Inflammatory macrophage treated with lipopolysaccharide for 1 hour (primary cell): Measurements from ENCODE around the gene RRAS.
"Not testable (repeated sequence)": the region's sequence is repeated elsewhere in the genome, so short reads cannot be mapped to it uniquely, and the experiment has no call there.

Source experiments
- DNase-seq, 2 donors: peaks; one replicate each; pipeline ENCODE4 v3.0.0-alpha.2; 2020 to 2022

Gene RRAS

DNA sequence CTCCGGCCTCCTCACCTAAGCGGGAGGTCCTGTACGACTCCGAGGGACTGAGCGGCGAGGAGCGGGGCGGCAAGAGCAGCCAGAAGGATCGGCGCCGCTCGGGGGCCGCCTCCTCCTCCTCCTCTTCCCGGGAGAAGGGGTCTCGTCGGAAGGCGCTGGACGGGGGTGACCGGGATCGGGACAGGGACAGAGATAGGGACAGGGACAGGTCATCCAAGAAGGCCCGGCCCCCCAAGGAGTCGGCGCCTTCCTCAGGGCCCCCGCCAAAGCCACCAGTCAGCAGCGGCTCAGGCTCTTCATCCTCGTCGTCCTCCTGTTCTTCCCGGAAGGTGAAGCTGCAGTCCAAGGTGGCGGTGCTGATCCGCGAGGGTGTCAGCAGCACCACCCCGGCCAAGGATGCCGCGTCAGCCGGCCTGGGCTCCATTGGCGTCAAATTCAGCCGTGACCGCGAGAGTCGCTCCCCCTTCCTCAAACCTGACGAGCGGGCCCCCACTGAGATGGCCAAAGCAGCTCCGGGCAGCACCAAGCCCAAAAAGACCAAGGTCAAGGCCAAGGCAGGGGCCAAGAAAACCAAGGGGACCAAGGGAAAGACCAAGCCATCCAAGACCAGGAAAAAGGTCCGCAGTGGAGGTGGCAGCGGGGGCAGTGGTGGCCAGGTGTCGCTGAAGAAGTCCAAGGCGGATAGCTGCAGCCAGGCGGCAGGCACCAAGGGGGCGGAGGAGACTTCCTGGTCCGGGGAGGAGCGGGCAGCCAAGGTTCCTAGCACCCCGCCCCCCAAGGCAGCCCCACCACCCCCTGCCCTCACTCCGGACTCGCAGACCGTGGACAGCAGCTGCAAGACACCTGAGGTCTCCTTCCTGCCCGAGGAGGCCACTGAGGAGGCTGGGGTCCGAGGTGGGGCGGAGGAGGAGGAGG lies 12.9 kb upstream of the RRAS start:
- no peak for DNase-seq

DNA sequence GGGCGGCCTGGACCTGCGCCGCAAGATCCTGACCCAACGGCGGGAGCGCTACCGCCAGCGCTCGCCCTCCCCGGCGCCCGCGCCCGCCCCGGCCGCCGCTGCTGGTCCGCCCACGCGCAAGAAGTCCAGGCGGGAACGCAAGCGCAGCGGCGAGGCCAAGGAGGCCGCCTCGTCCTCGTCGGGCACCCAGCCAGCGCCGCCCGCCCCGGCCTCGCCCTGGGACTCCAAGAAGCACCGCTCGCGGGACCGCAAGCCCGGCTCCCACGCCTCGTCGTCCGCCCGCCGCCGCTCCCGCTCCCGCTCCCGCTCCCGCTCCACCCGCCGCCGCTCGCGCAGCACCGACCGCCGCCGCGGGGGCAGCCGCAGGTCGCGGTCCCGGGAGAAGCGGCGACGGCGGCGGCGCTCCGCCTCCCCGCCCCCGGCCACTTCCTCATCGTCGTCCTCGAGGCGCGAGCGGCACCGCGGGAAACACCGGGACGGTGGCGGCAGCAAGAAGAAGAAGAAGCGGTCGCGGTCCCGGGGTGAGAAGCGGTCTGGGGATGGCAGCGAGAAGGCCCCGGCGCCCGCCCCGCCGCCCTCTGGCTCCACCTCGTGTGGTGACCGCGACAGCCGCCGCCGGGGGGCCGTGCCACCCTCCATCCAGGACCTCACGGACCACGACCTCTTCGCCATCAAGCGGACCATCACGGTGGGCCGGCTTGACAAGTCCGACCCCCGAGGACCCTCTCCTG lies 12.0 kb upstream of the RRAS start:
- no peak for DNase-seq

DNA sequence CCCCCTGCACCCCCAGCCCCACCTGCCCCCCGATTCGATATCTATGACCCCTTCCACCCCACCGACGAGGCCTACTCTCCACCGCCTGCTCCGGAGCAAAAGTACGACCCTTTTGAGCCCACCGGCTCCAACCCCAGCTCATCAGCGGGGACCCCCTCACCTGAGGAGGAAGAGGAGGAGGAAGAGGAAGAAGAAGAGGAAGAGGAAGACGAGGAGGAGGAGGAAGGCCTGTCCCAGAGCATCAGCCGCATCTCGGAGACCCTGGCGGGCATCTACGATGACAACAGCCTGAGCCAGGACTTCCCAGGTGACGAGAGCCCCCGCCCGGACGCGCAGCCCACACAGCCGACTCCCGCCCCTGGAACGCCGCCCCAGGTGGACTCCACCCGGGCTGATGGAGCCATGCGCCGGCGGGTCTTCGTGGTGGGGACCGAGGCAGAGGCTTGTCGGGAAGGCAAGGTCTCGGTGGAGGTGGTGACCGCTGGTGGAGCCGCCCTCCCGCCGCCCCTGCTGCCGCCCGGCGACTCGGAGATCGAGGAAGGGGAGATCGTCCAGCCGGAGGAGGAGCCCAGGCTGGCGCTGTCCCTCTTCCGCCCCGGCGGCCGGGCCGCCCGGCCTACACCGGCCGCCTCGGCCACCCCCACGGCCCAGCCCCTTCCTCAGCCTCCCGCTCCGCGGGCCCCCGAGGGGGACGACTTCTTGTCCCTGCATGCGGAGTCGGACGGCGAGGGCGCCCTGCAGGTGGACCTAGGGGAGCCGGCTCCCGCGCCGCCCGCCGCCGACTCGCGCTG lies 11.3 kb upstream of the RRAS start:
- no peak for DNase-seq

DNA sequence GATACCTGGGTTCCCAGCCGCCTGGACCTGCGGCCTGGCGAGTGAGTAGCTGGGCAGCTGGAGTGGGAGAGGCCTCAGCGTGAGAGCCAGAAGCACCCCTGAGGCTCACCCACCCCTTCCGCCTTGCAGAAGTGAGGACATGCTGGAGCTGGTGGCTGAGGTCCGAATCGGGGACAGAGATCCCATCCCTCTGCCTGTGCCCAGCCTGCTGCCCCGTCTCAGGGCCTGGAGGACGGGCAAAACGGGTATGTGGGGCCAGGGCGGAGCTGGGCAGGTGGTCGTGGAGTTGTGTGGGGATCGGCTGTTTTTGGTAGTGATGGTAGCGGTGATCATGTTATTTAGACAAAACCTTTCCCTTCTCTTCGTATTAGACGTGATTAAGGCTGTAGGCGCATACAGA lies 6.6 kb upstream of the RRAS start:
- DNase-seq = no peak

DNA sequence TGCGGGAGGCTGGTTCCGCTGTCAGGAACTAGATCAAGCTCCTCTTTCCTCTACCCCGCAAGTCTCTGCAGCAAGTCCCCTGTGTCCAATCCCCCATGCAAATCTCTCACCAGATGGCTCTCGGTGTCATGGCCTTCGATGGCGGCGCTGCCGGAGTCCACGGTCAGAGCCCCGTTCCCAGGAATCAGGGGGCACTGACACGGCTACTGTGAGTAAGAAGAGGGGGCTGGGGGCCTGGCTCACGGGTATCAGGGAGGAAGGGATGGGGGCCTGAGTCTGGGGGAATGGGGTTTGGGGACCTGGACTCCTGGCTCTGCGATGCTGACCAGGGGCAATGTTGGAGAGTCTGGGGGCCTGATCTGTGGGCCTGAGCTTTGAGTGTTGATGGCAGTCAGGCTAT lies 6.1 kb upstream of the RRAS start:
- no peak for DNase-seq

DNA sequence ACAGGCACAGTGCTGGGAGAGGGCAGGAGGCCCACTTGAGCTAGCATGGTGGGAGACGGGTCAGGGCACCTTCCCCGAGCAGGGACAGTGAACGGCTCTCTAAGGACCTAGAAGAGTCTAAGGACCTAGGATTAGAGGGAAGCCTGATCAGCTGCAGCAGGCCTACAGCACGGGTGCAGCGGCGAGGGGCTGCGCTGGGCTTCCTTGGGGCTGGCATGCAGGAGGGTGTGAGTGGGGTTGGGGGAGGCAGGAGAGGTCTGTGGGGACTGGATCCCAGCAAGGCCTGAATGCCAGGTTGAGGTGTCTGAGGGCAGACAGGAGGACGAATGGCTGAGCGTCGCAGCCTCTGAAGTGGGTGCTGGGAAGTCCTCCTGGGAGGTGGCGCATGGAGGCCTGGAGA lies 5.6 kb upstream of the RRAS start:
- no peak for DNase-seq

DNA sequence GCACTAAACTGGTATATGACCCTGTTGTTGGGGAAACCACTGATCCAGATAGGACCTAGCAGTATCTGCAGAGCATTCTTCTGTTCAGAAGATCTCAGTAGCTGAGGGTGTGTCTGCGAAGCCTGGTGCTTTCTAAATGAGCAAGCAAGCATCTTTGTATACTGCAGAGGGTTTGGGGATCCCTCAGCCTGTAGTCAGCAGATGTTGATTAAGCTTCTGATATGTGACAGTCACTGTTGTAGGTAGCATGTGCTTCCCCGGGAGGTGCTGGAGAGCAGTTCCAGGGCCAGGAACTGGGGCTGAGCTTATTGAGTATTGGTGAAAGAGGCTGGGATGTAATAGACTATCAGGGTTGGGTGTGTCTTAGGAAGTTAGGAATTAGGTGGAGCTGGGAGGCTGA lies 3.5 kb upstream of the RRAS start:
- DNase-seq = no peak

DNA sequence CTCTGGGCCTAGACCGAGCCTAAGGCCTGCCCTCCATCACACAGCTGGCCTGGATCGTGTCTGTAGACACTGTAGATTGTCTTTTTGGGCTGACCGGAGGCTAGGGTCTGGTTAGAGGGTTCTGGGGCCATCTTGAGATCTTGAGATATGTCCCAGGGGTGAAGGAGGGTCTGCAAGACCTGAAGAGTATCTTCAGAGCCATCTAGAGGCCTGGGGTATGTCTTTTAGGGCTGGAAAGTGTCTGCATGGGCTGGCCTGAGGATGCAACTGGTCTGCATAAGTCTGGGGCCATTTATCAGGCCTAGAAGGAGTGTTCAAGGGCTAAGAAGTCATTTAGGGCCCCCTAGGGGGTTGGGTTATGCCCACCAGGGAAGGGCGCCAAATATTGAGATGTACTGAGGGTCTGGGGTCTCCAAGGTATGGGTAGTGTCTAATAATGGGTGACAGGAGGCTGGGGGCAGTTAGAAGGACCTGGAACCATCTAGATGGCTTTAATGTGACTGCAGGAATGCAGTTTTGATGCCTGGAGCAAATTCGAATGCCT lies 2.6 kb upstream of the RRAS start:
- no peak for DNase-seq

DNA sequence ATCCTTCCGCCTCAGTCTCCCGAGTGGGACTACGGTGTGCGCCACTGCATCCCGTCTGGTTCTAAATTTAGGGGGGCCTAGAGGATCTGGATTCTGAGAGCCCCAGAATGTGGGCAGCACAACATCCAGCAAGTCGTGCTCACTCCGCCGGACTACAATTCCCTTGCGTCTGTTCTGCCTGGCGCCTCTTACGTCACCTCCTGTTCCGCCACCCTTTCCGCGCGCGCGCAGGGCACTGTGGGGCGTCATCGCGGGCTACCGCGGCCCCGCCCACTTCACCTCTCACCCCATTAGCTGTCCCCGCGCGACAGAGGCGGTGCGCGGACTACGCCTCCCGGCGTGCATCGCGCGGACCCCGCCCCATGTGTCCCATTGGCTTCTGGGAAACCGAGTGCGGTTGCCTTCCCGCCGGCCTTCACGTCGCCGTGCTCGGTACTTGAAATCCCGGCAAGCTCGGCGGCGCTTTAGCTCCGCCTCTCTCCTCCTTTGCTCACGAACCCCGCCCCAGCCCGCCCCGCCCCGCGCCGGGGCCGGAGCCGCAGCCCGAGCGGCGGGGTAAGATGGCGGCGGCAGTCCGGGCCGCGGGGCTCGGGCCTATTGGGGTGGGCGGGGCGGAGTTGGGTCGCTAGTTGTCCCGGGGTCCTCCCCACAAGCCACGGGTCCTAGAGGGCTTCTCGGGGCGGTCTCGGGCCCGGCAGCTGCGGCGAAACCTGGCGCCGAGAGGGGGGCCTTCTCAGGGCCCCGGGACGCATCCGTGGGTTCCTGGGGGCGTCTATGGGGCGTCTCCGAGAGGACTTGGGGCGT lies 1.9 kb upstream of the RRAS start, which contains the start of gene SCAF1:
Gene SCAF1, plus strand, starts transcription at position 522 of the 804 bp plus-strand sequence. CDS start 2,818 bp downstream, outside the sequence.
- DNase-seq = peak; percentile 99

DNA sequence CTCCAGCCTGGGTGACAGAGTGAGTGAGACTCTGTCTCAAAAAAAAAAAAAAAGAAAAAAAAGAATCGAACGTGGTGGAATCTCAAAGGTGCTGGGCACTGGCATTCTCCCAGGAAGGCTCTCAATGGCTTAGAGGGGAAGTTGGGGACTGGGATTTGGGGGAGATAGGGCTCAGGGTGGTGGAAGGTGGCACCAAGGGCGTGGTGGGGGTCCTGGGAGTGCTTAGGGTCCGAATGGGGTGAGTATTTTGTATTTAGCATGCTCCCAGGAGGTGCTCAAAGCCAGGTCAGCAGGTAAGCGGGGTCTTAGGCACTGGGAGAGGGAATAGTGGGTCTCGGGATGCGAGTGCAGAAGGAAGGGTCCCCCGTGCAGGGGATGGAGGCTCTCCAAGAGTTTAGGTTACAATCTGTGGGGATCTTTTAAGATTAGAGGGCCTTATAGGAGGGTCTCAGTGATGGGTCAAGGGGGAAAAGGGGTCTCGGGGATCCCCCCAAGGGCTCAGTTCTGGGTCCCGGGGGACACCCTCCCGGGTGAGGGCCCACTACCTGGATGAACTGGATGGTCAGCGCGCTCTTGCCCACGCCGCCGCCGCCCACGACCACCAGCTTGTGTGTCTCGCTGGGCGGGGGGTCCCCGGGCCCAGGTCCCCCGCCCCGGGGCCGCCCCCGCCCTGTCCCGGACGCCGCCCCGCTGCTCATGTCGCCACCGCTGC lies 386 bp downstream of the RRAS start:
- DNase-seq = no peak

DNA sequence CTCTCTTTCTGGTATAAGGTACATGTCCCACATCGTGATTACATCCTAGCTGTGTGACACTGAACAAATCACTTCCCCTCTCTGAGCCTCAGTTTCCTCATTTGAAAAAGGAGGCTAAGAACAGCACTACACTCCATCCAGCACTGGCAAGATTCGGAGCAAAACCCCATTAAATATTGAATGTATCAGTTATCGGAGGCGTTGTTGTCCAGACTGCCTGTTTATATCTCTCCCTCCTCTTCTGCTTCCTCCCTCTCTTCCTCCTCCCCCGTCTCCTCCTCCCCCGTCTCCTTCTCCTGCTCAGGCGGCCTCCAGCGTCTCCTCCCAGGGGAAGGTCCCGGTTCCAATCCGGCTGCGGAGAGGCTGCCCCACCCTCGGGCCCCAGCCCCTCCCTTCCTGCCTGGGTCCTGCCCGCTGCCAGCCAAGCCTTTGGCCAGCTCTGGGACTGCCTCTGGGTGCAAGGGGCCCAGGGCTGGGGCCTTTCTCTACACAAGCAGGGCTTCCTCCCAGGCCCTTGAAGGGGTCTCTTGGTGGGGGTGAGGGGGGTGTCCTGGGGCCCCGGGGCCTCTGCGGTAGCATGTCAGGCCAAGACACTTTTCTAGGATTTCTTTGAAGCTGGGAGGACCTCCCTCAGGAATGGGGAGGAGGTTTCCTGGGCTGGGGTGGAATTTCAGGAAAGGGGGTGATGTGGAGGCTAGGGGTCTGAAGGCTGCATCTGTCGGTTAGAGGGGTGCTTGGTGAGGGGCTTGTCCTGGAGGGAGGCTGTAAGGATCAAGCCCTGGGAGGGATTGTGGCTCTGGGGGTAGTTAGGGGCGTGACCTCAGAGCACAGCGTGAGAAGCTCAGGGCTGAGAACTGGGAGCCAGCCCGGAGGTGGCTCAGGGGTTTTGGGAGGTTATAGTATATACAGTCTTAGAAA lies 1.9 kb downstream of the RRAS start:
- peak; percentile 47 to 50 for DNase-seq

DNA sequence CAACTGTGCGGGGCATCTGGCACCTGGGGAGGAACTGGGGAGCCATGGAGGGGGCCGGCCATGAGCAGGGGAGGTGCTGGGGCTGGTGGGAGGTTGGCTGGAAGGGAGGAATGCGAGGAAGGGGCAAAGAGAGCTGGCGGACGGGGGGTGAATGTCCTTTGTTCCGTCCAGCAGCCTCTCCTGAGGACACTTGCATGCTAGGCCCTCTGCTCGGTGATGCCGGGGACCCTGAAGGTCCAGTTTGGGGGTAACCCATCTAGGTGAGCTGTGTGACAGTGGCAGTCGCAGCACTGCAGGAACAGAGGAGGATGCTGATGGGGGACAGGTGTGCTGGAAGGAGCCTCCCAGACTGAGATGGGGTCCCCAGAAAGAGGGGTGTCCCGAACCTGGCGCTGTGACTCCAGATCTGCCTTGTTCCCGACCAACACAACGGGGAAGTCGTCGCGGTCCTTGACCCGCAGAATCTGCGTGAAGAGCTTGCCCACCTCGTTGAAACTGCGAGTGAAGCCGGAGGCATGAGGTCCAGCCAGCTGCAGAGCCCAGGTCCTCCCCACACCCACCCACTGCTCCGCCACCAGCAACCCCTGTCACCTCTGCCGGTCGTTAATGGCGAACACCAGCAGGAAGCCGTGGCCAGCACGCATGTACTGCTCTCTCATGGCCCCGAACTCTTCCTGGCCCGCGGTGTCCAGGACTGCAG lies 3.6 kb downstream of the RRAS start:
- no peak for DNase-seq

DNA sequence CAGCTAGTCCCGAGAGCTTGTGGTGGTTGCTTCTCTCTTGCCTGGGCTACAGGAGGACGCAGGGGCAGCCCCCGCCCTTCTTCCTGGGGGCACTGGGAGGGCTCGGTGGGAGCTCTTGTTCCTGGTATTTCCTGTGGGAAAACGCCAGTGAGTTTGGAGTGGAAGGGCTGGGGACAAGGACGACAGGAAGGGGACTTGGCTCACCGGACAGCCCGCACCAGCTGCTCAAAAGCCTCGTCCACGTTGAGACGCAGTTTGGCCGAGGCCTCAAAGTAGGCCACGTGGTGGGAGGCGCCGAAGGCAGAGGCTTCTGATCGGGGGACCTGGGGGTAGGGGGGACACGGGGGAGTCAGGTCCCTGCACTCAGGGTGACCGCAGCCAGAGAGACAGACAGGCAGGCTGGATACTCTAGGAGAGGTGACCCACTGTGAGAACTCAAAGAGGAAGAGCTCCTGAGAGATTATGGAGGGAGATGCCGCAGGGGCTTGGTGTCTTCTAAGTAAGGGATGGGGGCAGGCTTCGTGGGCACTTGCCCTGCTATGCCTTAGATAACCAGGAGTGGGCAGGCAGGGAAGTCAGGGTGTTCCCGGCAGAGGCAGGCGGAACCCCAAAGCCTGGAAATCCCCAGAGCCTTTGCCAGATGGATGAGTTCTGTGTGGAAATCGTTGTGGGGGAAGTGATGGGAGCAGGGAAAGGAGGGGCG lies 4.3 kb downstream of the RRAS start:
- DNase-seq = peak; percentile 45 to 77

DNA sequence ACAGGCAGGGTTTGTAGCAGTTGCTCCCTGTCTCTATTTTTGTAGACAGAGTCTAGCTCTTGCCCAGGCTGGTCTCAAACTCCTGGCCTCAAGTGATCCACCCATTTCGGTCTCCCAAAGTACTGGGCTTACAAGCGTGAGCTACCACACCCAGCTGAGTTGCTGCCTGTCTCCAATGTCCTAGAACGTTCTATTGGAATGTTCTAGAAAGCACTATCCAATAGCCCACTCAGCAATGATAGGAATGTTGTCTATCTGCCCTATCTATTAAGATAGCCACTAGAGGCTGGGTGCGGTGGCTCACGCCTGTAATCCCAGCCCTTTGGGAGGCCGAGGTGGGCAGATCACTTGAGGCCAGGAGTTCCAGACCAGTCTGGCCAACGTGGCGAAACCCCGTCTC lies 6.7 kb downstream of the RRAS start:
- DNase-seq = not testable (repeated sequence)

DNA sequence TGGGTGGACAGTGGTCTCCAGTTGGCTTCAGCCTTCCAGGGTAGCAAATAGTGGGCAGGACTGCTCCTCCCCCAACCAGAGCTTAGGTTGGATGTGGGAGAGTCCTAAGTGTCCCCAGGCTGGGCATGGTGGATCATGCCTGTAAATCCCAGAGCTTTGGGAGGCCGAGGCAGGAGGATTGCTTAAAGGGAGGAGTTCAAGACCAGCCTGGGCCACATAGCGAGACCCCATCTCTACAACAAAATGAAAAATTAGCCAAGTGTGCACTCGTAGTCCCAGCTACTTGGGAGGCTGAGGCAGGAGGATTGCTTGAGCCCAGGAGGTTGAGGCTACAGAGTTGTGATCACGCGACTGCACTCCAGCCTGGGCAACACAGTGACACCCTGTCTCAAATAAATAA lies 7.4 kb downstream of the RRAS start:
- no peak for DNase-seq

DNA sequence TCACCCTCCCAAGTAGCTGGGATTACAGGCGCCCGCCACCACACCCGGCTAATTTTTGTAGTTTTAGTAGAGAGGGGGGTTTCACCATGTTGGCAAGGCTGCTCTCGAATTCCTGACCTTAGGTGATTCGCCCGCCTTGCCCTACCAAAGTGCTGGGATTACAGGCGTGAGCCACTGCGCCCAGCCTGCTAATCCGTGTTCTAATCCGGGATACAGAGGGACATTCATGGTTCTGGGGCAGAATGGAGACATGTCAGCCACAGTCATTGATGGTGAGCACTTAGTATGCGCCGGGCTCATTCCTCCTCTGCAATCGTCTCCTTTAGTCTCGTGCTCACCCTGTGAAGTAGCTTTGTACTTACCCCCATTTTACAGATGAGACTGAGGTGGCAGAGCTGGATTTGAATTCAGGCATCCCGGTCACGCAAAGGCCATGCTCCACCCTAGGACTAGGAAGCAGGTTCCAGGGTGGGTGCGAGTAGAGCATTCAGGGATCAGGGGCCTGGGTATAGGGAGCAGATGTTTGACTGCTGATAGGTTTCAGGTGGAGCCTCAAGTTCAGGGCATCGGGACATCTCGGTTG lies 8.2 kb downstream of the RRAS start:
- no peak for DNase-seq

DNA sequence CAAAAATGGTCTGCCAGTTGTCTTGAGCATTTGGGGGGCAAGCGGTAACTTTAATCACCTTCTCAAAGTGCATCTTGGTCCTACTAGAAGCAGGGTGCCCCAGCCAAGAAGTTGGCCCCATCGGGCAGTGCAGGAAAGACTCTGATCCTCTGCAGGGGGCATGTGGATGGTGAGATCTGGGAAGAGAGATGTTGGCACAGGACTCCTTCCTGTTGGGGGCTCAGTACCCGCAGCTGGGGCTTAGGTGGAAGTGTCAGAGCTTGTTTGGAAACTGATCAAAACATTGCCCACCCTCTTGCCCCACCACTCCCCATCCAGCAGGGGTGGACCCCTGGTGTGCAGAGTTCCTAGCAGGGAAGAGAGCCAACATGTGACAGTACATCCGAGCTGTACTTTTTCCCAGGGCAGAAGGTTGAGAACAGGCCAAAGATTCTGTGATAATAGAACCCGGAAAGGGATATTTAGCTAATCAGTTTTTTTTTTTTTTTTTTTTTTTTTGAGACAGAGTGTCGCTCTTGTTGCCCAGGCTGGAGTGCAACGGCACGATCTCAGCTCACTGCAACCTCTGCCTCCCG lies 8.8 kb downstream of the RRAS start:
- DNase-seq = no peak

DNA sequence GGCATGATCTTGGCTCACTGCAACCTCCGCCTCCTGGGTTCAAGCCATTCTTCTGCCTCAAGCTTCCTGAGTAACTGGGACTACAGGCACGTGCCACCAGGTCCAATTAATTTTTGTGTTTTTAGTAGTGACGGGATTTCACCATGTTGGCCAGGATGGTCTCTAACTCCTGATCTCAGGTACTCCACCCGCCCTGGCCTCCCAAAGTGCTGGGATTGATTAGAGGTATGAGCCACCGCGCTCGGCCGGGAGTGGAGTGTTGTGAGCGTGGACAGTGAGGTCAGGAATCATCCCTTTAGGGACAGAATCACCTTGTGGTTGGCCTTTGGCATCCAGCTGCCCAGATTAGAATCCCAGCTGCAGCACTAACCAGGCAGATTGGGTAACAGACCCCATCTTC lies 10.3 kb downstream of the RRAS start:
- DNase-seq = no peak
